GM21723 (cell line): Measurements from ENCODE around the gene ERLEC1.
"Not testable (repeated sequence)": the region's sequence is repeated elsewhere in the genome, so short reads cannot be mapped to it uniquely, and the experiment has no call there.

Experiments used
- ATAC-seq: cut with Tn5 transposase; IDR thresholded peaks from one replicate; pipeline ENCODE4 v1.9.1; 2021; ENCODE audit warnings: mild to moderate bottlenecking, moderate library complexity; ENCODE audit not compliant: unreplicated experiment

Gene ERLEC1

GRCh38 chr2:53780056-53780455 lies 6.8 kb upstream of the ERLEC1 start:
- ATAC-seq, result no peak

- ATAC-seq, result no peak
These were observed 4.2 kb upstream of the ERLEC1 start for GRCh38 chr2:53782676-53783075.

GRCh38 chr2:53784436-53784835 lies 2.4 kb upstream of the ERLEC1 start:
- no peak for ATAC-seq

DNA sequence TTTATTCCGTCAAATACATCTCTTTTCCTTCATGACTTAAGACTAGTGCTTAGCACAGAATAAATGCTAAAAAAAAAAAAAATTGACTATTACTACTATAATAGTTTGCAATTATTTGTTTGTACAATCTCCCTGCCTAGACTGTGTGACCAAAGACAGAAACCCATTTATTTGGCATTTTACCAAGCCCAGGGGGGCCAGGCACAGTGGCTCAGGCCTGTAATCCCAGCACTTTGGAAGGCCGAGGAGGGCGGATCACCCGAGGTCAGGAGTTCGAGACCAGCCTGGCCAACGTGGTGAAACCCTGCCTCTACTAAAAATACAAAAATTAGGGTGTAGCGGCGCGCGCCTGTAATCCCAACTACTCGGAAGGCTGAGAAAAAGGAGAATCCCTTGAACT lies 1.5 kb upstream of the ERLEC1 start:
- no peak for ATAC-seq

DNA sequence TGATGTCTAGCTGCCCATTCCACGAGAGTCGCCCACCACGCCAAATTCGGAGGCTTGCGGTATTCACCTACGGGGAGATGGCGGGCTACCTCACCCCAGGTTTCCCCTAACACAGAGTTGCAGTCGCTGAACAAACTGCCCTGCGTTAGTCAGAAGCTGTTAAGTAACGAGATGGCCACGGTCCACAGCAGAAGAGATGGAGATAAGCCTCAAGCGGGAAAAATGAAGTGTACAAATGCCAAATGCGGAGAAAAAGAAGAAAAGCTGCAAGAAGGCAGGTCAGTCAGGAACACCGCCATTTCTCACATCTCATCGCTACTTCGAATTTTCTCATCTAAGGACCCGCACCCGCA lies 516 bp upstream of the ERLEC1 start:
- peak; percentile 12 for ATAC-seq

DNA sequence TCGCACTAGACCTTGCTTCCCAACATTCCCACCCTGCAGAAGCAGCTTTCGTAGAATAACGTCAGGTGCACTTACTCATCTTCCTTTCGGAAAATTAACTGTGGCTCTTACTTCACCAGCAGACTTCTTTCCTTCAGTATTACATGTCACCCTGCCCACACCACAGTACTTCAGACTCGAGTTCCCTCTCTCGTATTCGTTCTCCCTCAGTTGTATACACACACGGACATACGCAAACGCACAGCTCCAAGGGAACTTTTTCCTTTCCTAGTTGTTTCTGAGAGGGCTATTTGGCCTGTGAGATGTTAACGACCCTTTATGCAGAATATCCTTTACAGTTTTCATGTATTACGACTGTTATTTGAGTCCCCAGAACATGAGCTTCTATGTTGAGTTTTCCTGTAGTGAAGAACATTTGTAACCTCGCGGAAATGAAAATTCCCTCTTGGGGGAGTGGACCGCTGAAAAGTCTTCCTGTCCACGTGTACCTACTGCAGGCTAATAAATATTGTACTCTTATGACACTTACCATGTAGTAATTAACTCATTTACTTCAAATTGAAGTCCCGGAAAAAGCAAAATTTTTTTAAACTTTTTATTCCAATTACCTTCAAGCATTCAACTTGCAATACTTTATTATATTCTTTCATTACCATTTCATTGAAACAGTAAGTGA lies 908 bp downstream of the ERLEC1 start:
- ATAC-seq, result no peak

DNA sequence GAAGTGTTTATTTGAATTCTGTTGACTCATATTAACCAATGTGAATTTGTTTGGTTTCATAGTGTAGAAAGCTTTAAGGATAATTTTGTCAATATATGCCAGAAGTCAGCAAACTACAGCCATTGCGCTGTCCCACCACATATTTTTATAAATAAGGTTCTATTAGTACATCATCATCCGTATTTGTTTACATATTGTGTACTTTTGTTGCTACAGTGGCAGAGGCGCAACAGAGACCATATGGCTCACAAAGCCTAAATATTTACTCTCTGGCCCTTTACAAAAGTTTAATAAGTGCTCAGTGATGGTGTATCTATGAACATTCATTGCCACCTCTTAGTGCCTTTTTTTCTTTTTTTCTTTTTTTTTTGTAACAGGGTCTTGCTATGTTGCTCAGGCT lies 6.4 kb downstream of the ERLEC1 start:
- ATAC-seq, result no peak

DNA sequence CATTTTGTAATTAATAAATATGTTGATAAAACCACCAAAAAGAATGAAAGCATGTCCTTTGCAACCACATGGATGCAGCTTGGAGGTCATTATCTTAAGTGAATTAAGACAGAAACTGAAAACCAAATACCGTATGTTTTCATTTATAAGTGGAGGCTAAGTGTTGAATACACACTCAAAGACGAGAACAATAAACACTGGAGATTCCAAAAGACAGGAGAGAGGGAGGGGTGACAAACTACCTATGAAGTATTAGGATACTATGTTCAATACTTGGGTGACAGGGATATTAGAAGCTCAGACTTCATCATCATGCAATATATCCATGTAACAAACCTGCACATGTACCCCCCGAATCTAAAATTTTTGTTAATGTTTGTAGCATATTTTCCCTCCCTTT lies 7.0 kb downstream of the ERLEC1 start:
- no peak for ATAC-seq

DNA sequence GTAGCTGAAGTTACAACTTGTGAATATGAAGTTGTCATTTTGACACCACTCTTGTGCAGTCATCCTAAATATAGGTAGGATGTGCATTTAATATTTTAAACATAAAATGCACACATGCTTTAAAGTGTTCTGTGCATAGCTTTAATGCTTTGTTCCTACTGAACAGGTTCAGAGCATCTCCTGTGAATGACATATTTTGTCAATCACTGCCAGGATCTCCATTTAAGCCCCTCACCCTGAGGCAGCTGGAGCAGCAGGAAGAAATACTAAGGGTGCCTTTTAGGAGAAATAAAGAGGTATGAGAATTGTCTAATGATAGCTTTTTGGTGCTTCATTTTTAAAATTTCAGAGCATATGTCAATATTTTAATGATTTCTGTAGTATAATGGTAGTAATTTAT lies 14.7 kb downstream of the ERLEC1 start:
- no peak for ATAC-seq

DNA sequence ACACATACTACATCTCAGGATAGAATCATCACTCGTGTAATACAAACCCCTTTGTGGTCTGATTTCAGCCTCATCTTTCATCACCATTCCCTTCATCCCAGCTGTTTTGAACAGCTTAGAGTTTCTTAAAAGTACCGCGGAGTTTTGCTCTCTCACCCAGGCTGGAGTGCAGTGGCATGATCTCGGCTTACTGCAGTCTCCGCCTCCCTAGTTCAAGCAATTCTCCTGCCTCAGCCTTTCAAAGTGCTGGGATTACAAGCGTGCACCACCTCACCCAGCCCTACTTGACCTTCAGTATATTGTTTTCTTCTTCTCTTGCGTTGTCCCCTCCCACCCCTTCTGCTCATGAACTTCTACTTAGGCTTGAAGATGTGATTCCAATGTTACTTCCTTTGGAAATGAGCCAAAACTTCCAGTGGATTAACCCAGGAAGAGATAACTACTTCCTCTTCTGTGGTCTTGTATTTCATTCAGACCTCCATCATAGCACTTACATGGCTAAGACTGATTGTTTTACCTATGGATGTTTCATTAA lies 15.8 kb downstream of the ERLEC1 start:
- no peak for ATAC-seq

GRCh38 chr2:53811601-53812000 lies 24.8 kb downstream of the ERLEC1 start:
- no peak for ATAC-seq

DNA sequence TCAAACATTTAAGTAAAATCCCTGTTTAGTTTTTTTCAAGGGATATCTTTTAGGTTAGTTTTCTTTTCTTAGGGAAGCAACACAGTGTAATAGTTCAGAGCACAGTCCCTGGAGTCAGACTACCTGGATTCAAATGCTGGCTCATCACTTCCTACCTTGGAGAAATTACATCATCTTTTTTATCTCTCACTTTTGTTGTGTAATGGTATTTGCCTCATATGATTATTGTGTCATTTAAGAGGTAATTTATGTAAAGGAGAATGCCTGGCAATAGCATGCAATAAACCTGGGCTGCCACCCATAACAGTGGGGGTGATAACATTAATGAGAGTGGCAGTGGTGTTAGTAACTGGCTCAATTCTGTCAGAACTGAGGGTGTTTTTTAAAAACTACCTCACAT lies 26.3 kb downstream of the ERLEC1 start:
- no peak for ATAC-seq

DNA sequence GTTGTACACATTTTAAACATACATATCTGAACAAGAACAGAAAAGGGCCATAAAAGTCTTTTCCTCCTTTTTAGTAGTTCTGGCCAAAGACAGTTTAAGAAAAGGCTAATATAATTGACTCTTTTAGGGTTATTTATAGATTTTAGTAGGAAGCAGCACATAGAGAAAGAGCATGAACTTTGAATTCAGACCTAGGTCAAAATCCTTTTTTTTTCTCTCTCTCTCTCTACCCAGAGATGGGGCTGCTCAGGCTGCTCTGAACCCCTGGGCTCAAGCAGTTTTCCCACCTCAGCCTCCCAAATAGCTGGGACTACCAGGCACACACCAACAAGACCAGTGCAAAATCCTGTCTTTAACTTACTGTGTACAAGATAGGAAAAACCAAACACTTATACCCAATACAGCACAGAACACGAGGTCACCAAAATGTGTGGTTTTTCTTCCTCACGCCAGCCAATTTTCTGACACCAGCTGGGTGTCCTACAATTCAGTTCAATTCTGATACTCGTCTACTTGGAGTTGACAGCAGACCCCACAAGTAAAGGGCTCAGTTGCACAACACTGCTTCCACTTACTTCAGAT lies 32.1 kb downstream of the ERLEC1 start:
- ATAC-seq, result no peak

GRCh38 chr2:53819634-53820033 lies 32.8 kb downstream of the ERLEC1 start:
- no peak for ATAC-seq

- no peak for ATAC-seq
These were observed 33.2 kb downstream of the ERLEC1 start for GRCh38 chr2:53820048-53820447.

DNA sequence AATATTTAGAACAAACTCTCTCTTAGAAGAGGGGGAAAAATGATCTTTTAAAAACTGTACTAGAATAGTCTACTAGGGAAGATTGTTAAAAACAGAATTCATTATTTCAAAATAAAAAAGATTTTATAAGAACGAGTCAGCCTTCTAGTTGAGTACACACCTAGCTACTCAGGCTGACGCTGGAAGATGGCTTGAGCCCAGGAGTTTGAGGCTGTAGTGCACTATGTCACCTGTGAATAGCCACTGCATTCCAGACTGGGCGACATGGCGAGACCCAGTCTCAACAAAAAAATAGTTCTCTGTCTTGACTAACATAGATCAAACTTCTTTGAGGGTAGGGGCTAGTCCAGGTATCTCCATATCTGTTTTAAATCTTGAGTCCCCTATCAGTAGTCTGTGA lies 33.9 kb downstream of the ERLEC1 start:
- no peak for ATAC-seq

DNA sequence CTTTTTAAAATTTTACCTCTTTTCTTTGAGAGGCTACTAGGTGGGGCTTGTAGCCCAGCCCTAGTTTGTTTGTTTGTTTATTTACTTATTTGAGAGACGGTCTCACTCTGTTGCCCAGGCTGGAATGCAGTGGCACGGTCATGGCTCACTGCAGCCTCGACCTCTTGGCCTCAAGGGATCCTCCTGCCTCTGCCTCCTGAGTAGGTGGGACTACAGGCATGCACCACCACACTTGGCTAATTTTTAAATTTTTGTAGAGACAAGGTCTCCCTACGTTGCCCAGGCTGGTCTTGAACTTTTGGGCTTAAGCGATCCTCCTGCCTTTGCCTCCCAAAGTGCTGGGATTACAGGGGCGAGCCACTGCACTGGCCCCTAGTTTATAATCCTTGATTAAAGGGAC lies 35.0 kb downstream of the ERLEC1 start:
- ATAC-seq, result no peak

GRCh38 chr2:53823639-53824038 lies 36.8 kb downstream of the ERLEC1 start:
- not testable (repeated sequence) for ATAC-seq

- no peak for ATAC-seq
These were observed 39.2 kb downstream of the ERLEC1 start for GRCh38 chr2:53826030-53826410.

- no peak for ATAC-seq
These were observed 39.9 kb downstream of the ERLEC1 start for GRCh38 chr2:53826587-53827397.

- no peak for ATAC-seq
These were observed 40.7 kb downstream of the ERLEC1 start for GRCh38 chr2:53827398-53828175.
